Neural cell (in vitro differentiated cells): ENCODE measurements around the gene CCL17. TPM values are rescaled to one million over a fixed set of nuclear protein-coding genes. Genes with fewer than 3 reads are reported as not detected.

Experiments
- H2AFZ ChIP-seq: fragments of 200-600, 300-800 bp; sonication (generic), shearing (Covaris generic); 2 replicates; pipeline ENCODE4 v1.6.0; 2014; ENCODE audit warnings: low read depth, mild to moderate bottlenecking, antibody characterized with exemption, low read length, moderate library complexity
- H3F3A ChIP-seq: fragments of 200-600 bp; shearing (Covaris generic); 2 replicates; pipeline ENCODE4 v1.6.1; 2016; ENCODE audit warnings: mild to moderate bottlenecking, moderate library complexity, mixed read lengths, antibody characterized with exemption, low read length; ENCODE audit not compliant: insufficient read depth, poor library complexity, severe bottlenecking
- H3K27ac ChIP-seq: fragments of 200-600, 300-800 bp; sonication (generic), shearing (Covaris generic); 2 replicates; pipeline ENCODE4 v1.5.1; 2014; ENCODE audit warnings: mild to moderate bottlenecking, low read length, moderate library complexity
- H3K27me3 ChIP-seq: fragments of 300-800, 200-600 bp; sonication (generic), shearing (Covaris generic); 2 replicates; pipeline ENCODE4 v1.6.0; 2014; ENCODE audit warnings: mild to moderate bottlenecking, low read depth, low read length, moderate library complexity; ENCODE audit not compliant: insufficient read depth
- H3K36me3 ChIP-seq: fragments of 300-800, 200-600 bp; sonication (generic), shearing (Covaris generic); 2 replicates; pipeline ENCODE4 v1.5.1; 2014; ENCODE audit warnings: mild to moderate bottlenecking, antibody characterized with exemption, low read length, moderate library complexity; ENCODE audit not compliant: insufficient read depth
- H3K4me2 ChIP-seq: fragments of 300-800, 200-600 bp; sonication (generic), shearing (Covaris generic); 2 replicates; pipeline ENCODE4 v1.6.0; 2014; ENCODE audit warnings: mild to moderate bottlenecking, low read length
- H3K4me3 ChIP-seq: fragments of 300-800, 200-600 bp; sonication (generic), shearing (Covaris generic); 2 replicates; pipeline ENCODE4 v1.5.1; 2014; ENCODE audit warnings: mild to moderate bottlenecking, low read length, moderate library complexity
- H3K79me2 ChIP-seq: fragments of 200-600 bp; shearing (Covaris generic); replicated peaks from 2 replicates; pipeline ENCODE4 v1.6.0; 2014; ENCODE audit warnings: mild to moderate bottlenecking, low read length, moderate library complexity; ENCODE audit not compliant: insufficient read depth
- H3K9ac ChIP-seq: fragments of 300-800, 200-600 bp; sonication (generic), shearing (Covaris generic); 2 replicates; pipeline ENCODE4 v1.6.1; 2016; ENCODE audit warnings: mild to moderate bottlenecking, low read length, mixed read lengths
- H3K9me2 ChIP-seq: fragments of 200-600 bp; shearing (Covaris generic); 2 replicates; pipeline ENCODE4 v1.6.1; 2016; ENCODE audit warnings: mild to moderate bottlenecking, low read length, mixed read lengths; ENCODE audit not compliant: insufficient read depth
- H3K9me3 ChIP-seq: fragments of 200-600, 300-800 bp; sonication (generic), shearing (Covaris generic); 2 replicates; pipeline ENCODE4 v1.6.1; 2016; ENCODE audit warnings: mild to moderate bottlenecking, mixed run types, low read length, moderate library complexity, mixed read lengths
- H4K20me1 ChIP-seq: fragments of 200-600 bp; shearing (Covaris generic); 2 replicates; pipeline ENCODE4 v1.6.1; 2016; ENCODE audit warnings: mild to moderate bottlenecking, mixed run types; ENCODE audit not compliant: insufficient read depth
- EP300 ChIP-seq: fragments of 450-650 bp; conservative IDR thresholded peaks from 2 replicates; pipeline ENCODE4 v1.6.1; 2014; ENCODE audit warnings: antibody characterized with exemption, mild to moderate bottlenecking, moderate library complexity; ENCODE audit not compliant: poor library complexity, severe bottlenecking
- EZH2 ChIP-seq: fragments of 200-600, 300-800 bp; shearing (Covaris generic), sonication (generic); IDR thresholded peaks from 2 replicates; pipeline ENCODE4 v1.6.1; 2014; ENCODE audit warnings: antibody characterized with exemption, low read length, borderline replicate concordance, mild to moderate bottlenecking; ENCODE audit not compliant: insufficient read depth, poor library complexity, severe bottlenecking
- MXI1 ChIP-seq: fragments of 450-650 bp; conservative IDR thresholded peaks from 2 replicates; pipeline ENCODE4 v1.6.1; 2014; ENCODE audit warnings: antibody characterized with exemption, mild to moderate bottlenecking; ENCODE audit not compliant: poor library complexity, severe bottlenecking
- POLR2AphosphoS5 ChIP-seq: IDR thresholded peaks from 2 replicates; pipeline ENCODE4 v1.6.1; 2012
- RAD21 ChIP-seq: fragments of 450-650 bp; conservative IDR thresholded peaks from 2 replicates; pipeline ENCODE4 v1.6.1; 2014; ENCODE audit warnings: antibody characterized with exemption, mild to moderate bottlenecking, moderate library complexity
- SMC3 ChIP-seq: fragments of 450-650 bp; conservative IDR thresholded peaks from 2 replicates; pipeline ENCODE4 v1.6.1; 2014; ENCODE audit warnings: antibody characterized with exemption, mild to moderate bottlenecking, moderate library complexity; ENCODE audit not compliant: poor library complexity
- TAF1 ChIP-seq: IDR thresholded peaks from 2 replicates; pipeline ENCODE4 v1.6.1; 2012; ENCODE audit warnings: low read depth
- polyA plus RNA-seq: library from polyadenylated mRNA; depleted of rRNA; stranded (reverse); fragments of >200 nt; gene quantifications from 2 replicates; pipeline ENCODE4 v1.2.3, GENCODE V29; 2014
- TF ChIP-seq, protein P1 (sequence below): IDR thresholded peaks from 2 replicates; pipeline ENCODE4 v1.6.1; 2012; ENCODE audit warnings: borderline replicate concordance
- TF ChIP-seq, protein P2 (sequence below): fragments of 450-650 bp; IDR thresholded peaks from 2 replicates; pipeline ENCODE4 v1.5.1; 2014; ENCODE audit warnings: antibody characterized with exemption, mild to moderate bottlenecking, moderate library complexity; ENCODE audit not compliant: poor library complexity, severe bottlenecking

CCL17 gene
- polyA plus RNA-seq, 1 donor from 2014 or later: not detected

GRCh38 chr16:57390636-57391295 is 13.8 kb upstream of the CCL17 start:
- Histone ChIP-seq H3K27me3 (no peaks in the 10 kb centered on the region), H3K9me3 (no peaks in the 10 kb centered on the region), H3K79me2 (no peaks in the 10 kb centered on the region), H3K4me3 (no peak overlapping the region), H3K36me3 (no peaks in the 10 kb centered on the region), H3K9ac (no peak overlapping the region), H2AFZ (no peak overlapping the region), H3K4me2 (no peak overlapping the region), H3K9me2 (no peaks in the 10 kb centered on the region), H3F3A (no peaks in the 10 kb centered on the region), H4K20me1 (no peaks in the 10 kb centered on the region), H3K27ac (no peak overlapping the region)
- no peak for TF ChIP-seq POLR2AphosphoS5
- no peak for TF ChIP-seq EP300
- TF ChIP-seq, protein P1, sequence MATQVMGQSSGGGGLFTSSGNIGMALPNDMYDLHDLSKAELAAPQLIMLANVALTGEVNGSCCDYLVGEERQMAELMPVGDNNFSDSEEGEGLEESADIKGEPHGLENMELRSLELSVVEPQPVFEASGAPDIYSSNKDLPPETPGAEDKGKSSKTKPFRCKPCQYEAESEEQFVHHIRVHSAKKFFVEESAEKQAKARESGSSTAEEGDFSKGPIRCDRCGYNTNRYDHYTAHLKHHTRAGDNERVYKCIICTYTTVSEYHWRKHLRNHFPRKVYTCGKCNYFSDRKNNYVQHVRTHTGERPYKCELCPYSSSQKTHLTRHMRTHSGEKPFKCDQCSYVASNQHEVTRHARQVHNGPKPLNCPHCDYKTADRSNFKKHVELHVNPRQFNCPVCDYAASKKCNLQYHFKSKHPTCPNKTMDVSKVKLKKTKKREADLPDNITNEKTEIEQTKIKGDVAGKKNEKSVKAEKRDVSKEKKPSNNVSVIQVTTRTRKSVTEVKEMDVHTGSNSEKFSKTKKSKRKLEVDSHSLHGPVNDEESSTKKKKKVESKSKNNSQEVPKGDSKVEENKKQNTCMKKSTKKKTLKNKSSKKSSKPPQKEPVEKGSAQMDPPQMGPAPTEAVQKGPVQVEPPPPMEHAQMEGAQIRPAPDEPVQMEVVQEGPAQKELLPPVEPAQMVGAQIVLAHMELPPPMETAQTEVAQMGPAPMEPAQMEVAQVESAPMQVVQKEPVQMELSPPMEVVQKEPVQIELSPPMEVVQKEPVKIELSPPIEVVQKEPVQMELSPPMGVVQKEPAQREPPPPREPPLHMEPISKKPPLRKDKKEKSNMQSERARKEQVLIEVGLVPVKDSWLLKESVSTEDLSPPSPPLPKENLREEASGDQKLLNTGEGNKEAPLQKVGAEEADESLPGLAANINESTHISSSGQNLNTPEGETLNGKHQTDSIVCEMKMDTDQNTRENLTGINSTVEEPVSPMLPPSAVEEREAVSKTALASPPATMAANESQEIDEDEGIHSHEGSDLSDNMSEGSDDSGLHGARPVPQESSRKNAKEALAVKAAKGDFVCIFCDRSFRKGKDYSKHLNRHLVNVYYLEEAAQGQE: no peak
- TF ChIP-seq EZH2: no peak
- TF ChIP-seq MXI1: no peak
- no peak for TF ChIP-seq SMC3

GRCh38 chr16:57391300-57391699 is 13.3 kb upstream of the CCL17 start:
- Histone ChIP-seq H3K4me2 (no peak overlapping the region), H4K20me1 (no peaks in the 10 kb centered on the region), H3K9me2 (no peaks in the 10 kb centered on the region), H3K27me3 (no peaks in the 10 kb centered on the region), H3K36me3 (no peaks in the 10 kb centered on the region), H3K9me3 (no peaks in the 10 kb centered on the region), H3K79me2 (no peaks in the 10 kb centered on the region), H3K4me3 (no peak overlapping the region), H3K9ac (no peak overlapping the region), H2AFZ (no peak overlapping the region), H3F3A (no peaks in the 10 kb centered on the region), H3K27ac (no peak overlapping the region)
- TF ChIP-seq, protein P1: no peak
- TF ChIP-seq SMC3: no peak
- no peak for TF ChIP-seq EZH2
- TF ChIP-seq TAF1: no peak
- no peak for TF ChIP-seq MXI1
- TF ChIP-seq, protein P2, sequence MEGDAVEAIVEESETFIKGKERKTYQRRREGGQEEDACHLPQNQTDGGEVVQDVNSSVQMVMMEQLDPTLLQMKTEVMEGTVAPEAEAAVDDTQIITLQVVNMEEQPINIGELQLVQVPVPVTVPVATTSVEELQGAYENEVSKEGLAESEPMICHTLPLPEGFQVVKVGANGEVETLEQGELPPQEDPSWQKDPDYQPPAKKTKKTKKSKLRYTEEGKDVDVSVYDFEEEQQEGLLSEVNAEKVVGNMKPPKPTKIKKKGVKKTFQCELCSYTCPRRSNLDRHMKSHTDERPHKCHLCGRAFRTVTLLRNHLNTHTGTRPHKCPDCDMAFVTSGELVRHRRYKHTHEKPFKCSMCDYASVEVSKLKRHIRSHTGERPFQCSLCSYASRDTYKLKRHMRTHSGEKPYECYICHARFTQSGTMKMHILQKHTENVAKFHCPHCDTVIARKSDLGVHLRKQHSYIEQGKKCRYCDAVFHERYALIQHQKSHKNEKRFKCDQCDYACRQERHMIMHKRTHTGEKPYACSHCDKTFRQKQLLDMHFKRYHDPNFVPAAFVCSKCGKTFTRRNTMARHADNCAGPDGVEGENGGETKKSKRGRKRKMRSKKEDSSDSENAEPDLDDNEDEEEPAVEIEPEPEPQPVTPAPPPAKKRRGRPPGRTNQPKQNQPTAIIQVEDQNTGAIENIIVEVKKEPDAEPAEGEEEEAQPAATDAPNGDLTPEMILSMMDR: no peak
- TF ChIP-seq EP300: no peak
- TF ChIP-seq RAD21: no peak
- no peak for TF ChIP-seq POLR2AphosphoS5
